Large intestine (tissue), 3 donors: ENCODE results near the gene ADNP. TPM values are rescaled to one million over a fixed set of nuclear protein-coding genes. Genes with fewer than 3 reads are reported as not detected.

Experiments used
- DNase-seq, 2 donors: peaks; one replicate each; pipeline versions ENCODE4 v3.0.0 to v3.0.0-alpha.2; 2013
- H3K27ac ChIP-seq: one replicate; pipeline ENCODE4 v1.5.1; 2013; ENCODE audit warnings: low read length
- H3K27me3 ChIP-seq: 2 replicates; pipeline ENCODE4 v1.6.1; 2013; ENCODE audit warnings: low read length; ENCODE audit not compliant: control insufficient read depth, insufficient read depth
- H3K36me3 ChIP-seq: 2 replicates; pipeline ENCODE4 v1.6.1; 2013; ENCODE audit warnings: low read length; ENCODE audit not compliant: control insufficient read depth, insufficient read depth
- H3K4me1 ChIP-seq: one replicate; pipeline ENCODE4 v1.6.1; 2013; ENCODE audit warnings: low read length; ENCODE audit not compliant: control insufficient read depth, insufficient read depth
- H3K4me3 ChIP-seq: one replicate; pipeline ENCODE4 v1.5.1; 2013; ENCODE audit warnings: low read length
- H3K9me3 ChIP-seq: one replicate; pipeline ENCODE4 v1.6.1; 2013; ENCODE audit warnings: mild to moderate bottlenecking, low read depth, low read length, moderate library complexity; ENCODE audit not compliant: control insufficient read depth
- WGBS: methylation state at CpG from one replicate; pipeline ENCODE4 v1.1.5; 2013; ENCODE audit warnings: low lambda C conversion rate; ENCODE audit not compliant: insufficient coverage; 5-methylcytosine and 5-hydroxymethylcytosine counted together
- polyA plus RNA-seq: library from polyadenylated mRNA; unstranded; fragments of 120-200 nt; gene quantifications from one replicate; pipeline ENCODE4 v1.2.1, GENCODE V29; 2013

The ADNP gene
- polyA plus RNA-seq, 1 donor: 70.7 TPM

DNA sequence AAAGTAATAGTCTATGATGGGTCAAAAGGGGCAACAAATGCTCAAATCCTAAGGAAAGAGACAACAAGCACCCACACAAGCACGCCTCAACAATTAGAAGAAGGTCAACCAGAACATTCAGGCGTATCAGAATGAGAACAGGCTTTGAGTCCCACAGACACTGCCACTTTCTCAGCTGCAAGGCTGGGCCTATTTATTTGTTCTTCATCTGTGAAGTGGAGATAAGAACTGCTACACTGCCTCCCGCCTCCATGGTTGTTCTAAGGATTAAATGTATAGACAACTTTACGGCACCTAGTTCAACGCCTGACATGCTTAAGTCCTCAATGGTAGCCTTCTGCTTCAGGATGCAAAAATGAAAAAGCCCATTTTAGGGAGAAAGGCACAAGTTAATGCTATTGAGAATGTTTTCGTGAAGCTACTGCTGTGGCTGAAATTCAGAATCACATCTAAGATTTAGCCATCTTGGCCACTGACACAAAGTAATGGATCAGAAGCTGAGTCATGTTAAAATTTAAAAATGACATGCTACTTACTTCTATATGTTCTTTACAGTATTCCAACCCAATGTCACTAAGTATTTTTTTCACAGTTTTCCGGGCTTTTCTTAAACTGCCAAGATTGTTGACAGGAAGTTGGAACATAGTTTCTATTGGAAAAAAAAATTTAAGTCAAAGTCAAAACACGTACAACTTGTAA, 27.7 kb downstream of the ADNP start:
- no peaks in the 10 kb centered on the region for H3K4me1 ChIP-seq
- 92% methylated on average over 2 of the region's 8 CpGs for WGBS
- no peaks in the 10 kb centered on the region for H3K27me3 ChIP-seq
- H3K27ac ChIP-seq: no peak overlapping the region
- peaks cover 40% of the 10 kb centered on the region for H3K36me3 ChIP-seq
- H3K4me3 ChIP-seq: no peak overlapping the region
- no peak for DNase-seq
- no peaks in the 10 kb centered on the region for H3K9me3 ChIP-seq

DNA sequence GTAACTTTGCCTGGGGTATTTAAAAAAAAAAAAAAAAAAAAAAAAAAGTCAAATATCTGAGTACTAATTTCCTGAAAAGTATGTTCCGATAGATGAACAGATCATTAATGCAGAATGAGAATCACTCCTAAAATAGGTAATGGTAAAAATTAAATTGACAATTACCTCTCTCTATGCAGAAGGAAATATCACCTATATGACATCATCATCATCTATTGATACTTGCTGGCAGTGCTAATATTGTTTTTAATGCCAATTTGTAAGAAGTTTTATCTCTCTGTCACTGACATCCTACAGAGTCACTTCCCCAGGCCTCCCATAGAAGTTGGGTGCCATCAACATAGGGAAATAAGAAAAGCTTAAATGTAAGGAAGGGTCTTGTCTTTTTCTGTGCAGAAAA, 29.9 kb downstream of the ADNP start:
- no peak for DNase-seq
- Histone ChIP-seq H3K27ac (no peak overlapping the region), H3K4me3 (no peak overlapping the region), H3K9me3 (no peaks in the 10 kb centered on the region), H3K4me1 (no peaks in the 10 kb centered on the region), H3K27me3 (no peaks in the 10 kb centered on the region), H3K36me3 (peaks cover 57% of the 10 kb centered on the region)
- 100% methylated on average over 1 of the region's 1 CpG for WGBS

DNA sequence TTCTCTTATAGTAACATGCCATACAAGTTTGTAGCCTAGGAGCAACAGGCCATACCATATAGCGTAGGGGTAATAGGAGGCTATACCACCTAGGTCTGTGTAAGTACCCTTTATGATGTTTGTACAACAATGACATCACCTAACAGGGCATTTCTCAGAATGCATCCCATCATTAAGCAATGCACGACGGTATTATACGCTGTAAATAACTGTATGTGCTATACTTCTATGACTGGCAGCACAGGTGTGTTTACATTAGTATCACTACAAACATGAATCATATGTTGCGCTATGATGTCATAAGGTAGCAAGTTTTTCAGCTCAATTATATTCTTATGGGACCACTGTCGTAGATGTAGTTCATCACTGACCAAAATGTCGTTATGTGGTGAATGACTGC, 31.0 kb downstream of the ADNP start:
- no peaks in the 10 kb centered on the region for H3K9me3 ChIP-seq
- H3K4me1 ChIP-seq: no peaks in the 10 kb centered on the region
- no peaks in the 10 kb centered on the region for H3K27me3 ChIP-seq
- DNase-seq: no peak
- no peak overlapping the region for H3K4me3 ChIP-seq
- whole genome bisulfite sequencing: no CpG with 5 or more reads among the region's 7 CpGs
- peaks cover 57% of the 10 kb centered on the region for H3K36me3 ChIP-seq
- H3K27ac ChIP-seq: no peak overlapping the region

DNA sequence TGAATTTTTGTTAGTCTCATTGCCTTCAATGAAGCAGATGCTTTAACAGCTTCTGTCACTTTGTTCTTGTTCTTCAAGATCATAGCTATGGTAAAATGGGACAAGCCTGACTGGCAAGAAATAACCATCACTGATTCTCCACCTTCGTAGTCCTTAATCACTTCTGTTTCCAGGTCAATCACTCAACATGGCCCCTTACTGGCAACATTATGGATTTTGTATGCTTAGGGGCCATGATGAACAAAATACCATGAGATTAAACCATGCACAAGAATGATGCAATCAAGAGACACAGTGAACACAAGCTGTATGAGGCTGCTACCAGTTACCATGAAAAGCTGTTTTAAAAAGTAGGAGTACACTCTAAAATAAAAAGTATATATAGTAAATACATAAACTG, 32.8 kb downstream of the ADNP start:
- DNase-seq: no peak
- H3K36me3 ChIP-seq: peaks cover 63% of the 10 kb centered on the region
- no peaks in the 10 kb centered on the region for H3K4me1 ChIP-seq
- WGBS: 83% methylated on average over 1 of the region's 1 CpG
- H3K9me3 ChIP-seq: no peaks in the 10 kb centered on the region
- no peak overlapping the region for H3K4me3 ChIP-seq
- H3K27me3 ChIP-seq: no peaks in the 10 kb centered on the region
- H3K27ac ChIP-seq: no peak overlapping the region

DNA sequence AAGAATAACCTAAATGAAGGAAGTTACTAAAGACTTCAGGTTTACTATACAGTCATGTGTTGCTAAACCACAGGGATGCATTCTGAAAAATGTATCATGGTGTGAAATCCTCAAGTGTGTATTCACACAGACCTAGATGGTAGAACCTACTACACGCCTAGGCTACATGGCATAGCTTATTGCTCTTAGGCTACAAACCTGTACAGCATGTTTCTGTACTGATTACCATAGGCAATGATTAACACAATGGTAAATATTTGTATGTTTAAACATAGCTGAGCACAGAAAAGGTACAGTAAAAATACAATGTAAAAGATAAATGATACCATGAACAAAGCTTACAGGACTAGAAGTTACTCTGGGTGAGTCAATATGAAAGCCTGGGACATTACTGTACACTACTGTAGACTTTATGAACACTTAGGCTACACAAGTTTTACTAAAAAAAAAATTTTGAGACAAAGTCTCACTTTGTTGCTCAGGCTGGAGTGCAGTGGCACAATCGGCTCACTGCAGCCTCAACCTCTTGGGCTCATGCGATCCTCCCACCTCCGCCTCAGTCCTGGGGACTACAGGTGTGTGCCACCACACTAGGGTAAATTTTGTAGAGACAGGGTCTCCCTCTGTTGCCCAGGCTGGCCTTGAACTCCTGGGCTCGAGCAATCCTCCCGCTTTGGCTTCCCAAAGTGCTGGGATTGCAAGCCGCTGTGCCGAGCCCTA, 36.0 kb downstream of the ADNP start:
- peaks cover 70% of the 10 kb centered on the region for H3K36me3 ChIP-seq
- H3K4me3 ChIP-seq: no peak overlapping the region
- H3K9me3 ChIP-seq: no peaks in the 10 kb centered on the region
- H3K27me3 ChIP-seq: no peaks in the 10 kb centered on the region
- no peaks in the 10 kb centered on the region for H3K4me1 ChIP-seq
- DNase-seq: peak in 1 of 2 donors; percentile 52
- no peak overlapping the region for H3K27ac ChIP-seq
- 100% methylated on average over 1 of the region's 8 CpGs for WGBS

DNA sequence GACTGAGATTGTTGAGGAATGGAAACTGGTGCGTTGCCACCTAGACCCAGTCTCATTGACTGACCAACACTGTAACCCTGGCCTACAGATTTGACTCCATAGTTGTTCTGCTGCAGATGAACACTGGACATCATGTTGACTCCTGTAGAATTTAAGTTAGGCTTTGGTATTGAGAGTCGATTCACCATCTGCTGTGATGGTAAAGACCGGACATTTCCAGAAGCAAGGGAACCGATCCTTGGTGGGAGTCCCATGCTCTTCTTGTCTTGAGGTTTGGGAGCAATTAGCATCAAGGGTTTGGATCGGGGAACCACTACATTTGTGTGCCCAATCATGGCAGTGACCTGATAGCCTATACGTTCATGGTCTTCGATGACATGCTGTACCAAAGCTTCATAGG, 37.6 kb downstream of the ADNP start:
- peaks cover 65% of the 10 kb centered on the region for H3K36me3 ChIP-seq
- H3K4me1 ChIP-seq: no peaks in the 10 kb centered on the region
- no peak for DNase-seq
- no peak overlapping the region for H3K27ac ChIP-seq
- H3K27me3 ChIP-seq: no peaks in the 10 kb centered on the region
- H3K9me3 ChIP-seq: no peaks in the 10 kb centered on the region
- WGBS: no CpG with 5 or more reads among the region's 7 CpGs
- no peak overlapping the region for H3K4me3 ChIP-seq

DNA sequence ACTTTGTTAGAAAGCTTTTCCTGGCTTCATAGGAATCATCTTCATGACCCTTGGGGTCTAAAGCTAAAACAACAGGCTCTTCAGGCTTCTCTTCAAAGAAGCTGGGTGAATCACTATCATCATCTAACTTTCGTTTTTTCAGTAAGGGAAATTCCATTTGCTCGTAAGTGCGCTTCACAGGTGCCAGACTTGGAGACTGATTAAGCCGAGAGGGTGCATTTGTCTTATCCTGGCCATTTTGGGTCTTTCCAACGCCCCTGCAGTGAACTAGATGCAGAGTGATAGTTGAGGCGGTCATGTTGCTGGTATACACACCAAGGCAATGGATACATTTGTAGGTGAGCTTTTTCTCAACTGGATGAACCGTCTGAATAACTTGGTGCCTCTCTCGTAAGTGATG, 38.8 kb downstream of the ADNP start:
- H3K4me3 ChIP-seq: no peak overlapping the region
- H3K9me3 ChIP-seq: no peaks in the 10 kb centered on the region
- DNase-seq: no peak
- no peaks in the 10 kb centered on the region for H3K4me1 ChIP-seq
- WGBS: no CpG with 5 or more reads among the region's 8 CpGs
- H3K27ac ChIP-seq: no peak overlapping the region
- H3K27me3 ChIP-seq: no peaks in the 10 kb centered on the region
- peaks cover 59% of the 10 kb centered on the region for H3K36me3 ChIP-seq

DNA sequence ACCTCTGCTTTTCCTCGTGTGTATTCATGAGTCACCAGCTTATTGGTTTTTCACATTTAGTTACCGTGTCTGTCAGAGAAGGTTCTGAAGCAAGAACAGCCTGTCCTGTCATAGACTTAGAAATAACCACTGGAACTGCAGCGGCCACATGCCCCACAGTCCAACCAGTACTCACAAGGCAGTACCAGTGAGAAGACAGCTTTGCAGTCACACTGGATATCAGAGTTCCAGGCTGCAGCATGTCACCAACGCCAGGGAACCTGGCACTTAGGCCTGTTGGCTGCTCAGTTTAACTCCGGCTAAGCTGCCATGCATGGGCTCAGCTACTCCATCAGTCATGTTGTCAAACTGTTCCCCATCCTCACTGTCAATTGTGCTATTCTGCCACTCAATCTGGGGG, 40.1 kb downstream of the ADNP start:
- Histone ChIP-seq H3K27ac (no peak overlapping the region), H3K4me3 (no peak overlapping the region), H3K9me3 (no peaks in the 10 kb centered on the region), H3K4me1 (no peaks in the 10 kb centered on the region), H3K27me3 (no peaks in the 10 kb centered on the region), H3K36me3 (peaks cover 55% of the 10 kb centered on the region)
- DNase-seq: no peak
- no CpG with 5 or more reads among the region's 5 CpGs for WGBS

DNA sequence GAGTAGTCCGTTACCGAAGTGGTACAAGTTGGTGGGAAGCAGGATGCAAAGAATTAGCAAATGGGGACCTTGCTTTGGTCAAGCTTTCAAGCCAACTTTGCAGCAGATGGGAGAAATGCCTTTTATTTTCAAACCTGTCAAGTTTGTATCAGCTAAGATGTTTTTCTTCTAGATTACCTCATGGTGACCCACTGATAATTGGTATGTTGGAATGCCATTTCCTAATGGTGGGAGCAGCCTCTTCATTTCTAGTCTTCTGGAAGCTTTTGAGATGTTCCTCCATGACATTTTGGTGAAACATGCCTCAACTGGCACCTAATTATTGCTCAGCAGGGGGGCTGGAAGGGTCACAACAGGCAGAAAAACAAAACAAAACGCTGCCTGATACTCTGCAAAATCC, 43.7 kb downstream of the ADNP start:
- no peaks in the 10 kb centered on the region for H3K9me3 ChIP-seq
- no peak overlapping the region for H3K4me3 ChIP-seq
- peaks cover 37% of the 10 kb centered on the region for H3K36me3 ChIP-seq
- no peak overlapping the region for H3K27ac ChIP-seq
- no peaks in the 10 kb centered on the region for H3K4me1 ChIP-seq
- WGBS: no CpG with 5 or more reads among the region's 3 CpGs
- H3K27me3 ChIP-seq: no peaks in the 10 kb centered on the region
- DNase-seq: no peak

DNA sequence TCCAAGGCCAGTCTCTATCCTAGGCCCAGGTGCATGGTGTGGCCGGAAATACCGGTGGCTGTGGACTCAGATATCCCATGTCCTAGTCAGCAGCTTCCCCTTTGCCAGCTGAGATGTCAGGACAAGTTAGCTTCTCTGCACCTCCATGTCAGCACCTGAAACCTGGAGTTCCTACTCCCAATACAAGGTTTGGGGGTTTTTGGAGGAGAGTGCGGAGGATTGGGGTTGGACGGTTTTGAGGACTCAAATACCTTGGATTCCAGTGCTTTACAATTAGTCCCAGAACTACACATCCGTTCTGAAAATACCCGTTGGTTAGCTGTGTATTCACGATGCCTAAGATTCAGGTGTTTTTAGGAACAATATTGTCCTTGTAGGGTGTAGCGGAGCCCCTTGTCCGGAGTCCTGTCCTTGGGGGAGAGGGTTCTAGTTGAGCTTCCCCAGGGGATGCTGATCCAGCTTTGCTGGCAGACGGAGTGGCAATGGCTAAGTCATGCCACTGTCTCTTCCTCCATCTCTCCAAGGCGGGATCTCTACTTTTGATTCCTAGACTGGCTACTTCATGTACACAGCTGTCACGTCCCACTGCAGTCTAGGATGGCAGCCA, 45.0 kb downstream of the ADNP start:
- WGBS: no CpG with 5 or more reads among the region's 12 CpGs
- no peak for DNase-seq
- Histone ChIP-seq H3K27ac (no peak overlapping the region), H3K4me3 (no peak overlapping the region), H3K27me3 (no peaks in the 10 kb centered on the region), H3K36me3 (peaks cover 24% of the 10 kb centered on the region), H3K9me3 (no peaks in the 10 kb centered on the region), H3K4me1 (no peaks in the 10 kb centered on the region)
